ENCODE results near the gene ITGA11. TPM values are rescaled to one million over a fixed set of nuclear protein-coding genes. Genes with fewer than 3 reads are reported as not detected.

ITGA11 gene
- total and polyA plus RNA-seq, 2 donors (not counting 1 experiment from before 2014, with no cell fraction given), result not detected

DNA sequence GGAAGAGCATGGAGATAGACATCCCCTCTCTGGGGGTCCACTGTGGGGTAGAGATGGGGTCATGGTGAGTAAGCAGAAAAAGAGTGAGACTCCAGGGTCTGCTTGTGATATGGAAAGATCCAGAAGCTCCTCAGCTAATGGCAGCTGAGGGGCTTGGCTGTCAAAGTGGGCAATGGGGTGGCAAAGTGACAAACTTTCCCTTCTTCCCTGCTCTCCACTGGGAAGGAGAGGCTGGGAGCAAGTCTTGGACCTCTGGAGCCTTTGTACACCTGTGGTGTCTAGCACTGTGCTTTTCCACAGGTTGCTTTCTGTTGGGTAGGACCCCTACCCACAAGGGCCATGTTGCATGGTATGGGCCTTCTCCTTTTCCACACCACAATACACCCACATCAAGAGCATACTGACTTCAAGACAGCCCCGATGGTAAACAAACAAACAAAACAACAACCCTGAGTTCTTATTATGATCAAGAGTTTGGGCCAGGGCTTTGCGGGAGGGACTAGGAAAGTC lies 3.5 kb downstream of the ITGA11 start:
- Mint-ChIP-seq H3K9me3 (ENCODE audit: insufficient read depth) (no peaks in the 10 kb centered on the region), H3K4me3 (no peak overlapping the region), H3K27me3 (peaks cover 30% of the 10 kb centered on the region), H3K4me1 (peaks cover 10% of the 10 kb centered on the region), H3K27ac (no peak overlapping the region)
- Histone ChIP-seq H2AFZ (ENCODE audit: insufficient read depth, low read depth, low read length, poor library complexity, severe bottlenecking) (no peak overlapping the region), H3K27ac (ENCODE audit: low read length in 2 of 2) (no peak overlapping the region), H3K9ac (ENCODE audit: low read length) (no peak overlapping the region), H3K9me3 (ENCODE audit: control extremely low read depth in 1 of 3, control insufficient read depth in 2 of 3, insufficient read depth in 1 of 3, low read length in 2 of 3) (no peaks in the 10 kb centered on the region), H4K20me1 (ENCODE audit: control insufficient read depth, insufficient read depth, low read length, poor library complexity, severe bottlenecking) (no peaks in the 10 kb centered on the region), H3K36me3 (replicated peaks in 1 of 2; ENCODE audit: control extremely low read depth in 1 of 2, control insufficient read depth in 1 of 2, extremely low read depth in 1 of 2, insufficient read depth in 2 of 2, low read length in 1 of 2) (no peaks in the 10 kb centered on the region), H3K27me3 (replicated peaks in 1 of 4; ENCODE audit: control extremely low read depth in 1 of 4, control insufficient read depth in 3 of 4, insufficient read depth in 4 of 4, low read length in 3 of 4) (peaks cover 0 to 26% (median 12%) of the 10 kb centered on the region in 4 experiments), H3K4me3 (ENCODE audit: control extremely low read depth in 1 of 5, extremely low read depth in 1 of 5, insufficient read depth in 1 of 5, low read depth in 2 of 5, low read length in 4 of 5) (no peak overlapping the region), H3K4me1 (ENCODE audit: control insufficient read depth in 2 of 2, insufficient read depth in 2 of 2, low read length in 2 of 2) (peaks cover 6 to 9% of the 10 kb centered on the region in 2 donors), H3K79me2 (ENCODE audit: control insufficient read depth, insufficient read depth, low read length) (no peaks in the 10 kb centered on the region), H3K4me2 (replicated peaks; ENCODE audit: low read depth, low read length, poor library complexity, severe bottlenecking) (no peak overlapping the region)
- intact Hi-C loops (cut with micrococcal nuclease), result no loop called here
- 100% methylated on average over 1 of the region's 2 CpGs for WGBS (ENCODE audit: insufficient coverage)
- POLR2A ChIA-PET, result no interaction called here
- no peak for TF ChIP-seq EZH2 (IDR thresholded peaks at IDR 0.05; ENCODE audit: borderline replicate concordance, insufficient read depth, low read depth, low read length, poor library complexity, severe bottlenecking)
- no peak for DNase-seq
- CTCF ChIA-PET, result no interaction called here
- no peak for ATAC-seq (ENCODE audit: low read depth)

DNA sequence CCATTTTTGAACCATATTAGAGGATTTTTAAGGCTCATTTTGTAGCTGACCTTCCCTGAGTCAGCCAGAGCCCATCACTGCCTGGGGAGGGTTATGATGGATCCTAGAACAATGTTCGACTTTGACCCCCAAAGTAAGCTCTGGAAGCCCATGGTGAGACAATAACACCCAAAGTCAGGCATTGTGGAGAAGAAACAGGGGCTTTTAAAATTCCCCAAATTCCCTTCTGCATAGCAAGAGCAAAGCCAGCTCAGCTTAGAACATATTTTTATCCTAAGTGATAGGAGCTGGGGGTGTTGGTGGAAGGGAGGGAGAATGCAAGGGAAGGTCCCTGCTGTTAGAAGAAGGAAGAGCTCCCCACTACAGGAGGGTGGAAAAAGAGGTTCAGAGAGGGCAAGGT lies 4.0 kb downstream of the ITGA11 start:
- Histone ChIP-seq H3K27ac (ENCODE audit: low read length in 2 of 2) (no peak overlapping the region), H3K9ac (ENCODE audit: low read length) (no peak overlapping the region), H3K4me3 (ENCODE audit: control extremely low read depth in 1 of 5, extremely low read depth in 1 of 5, insufficient read depth in 1 of 5, low read depth in 2 of 5, low read length in 4 of 5) (no peak overlapping the region), H3K36me3 (replicated peaks in 1 of 2; ENCODE audit: control extremely low read depth in 1 of 2, control insufficient read depth in 1 of 2, extremely low read depth in 1 of 2, insufficient read depth in 2 of 2, low read length in 1 of 2) (no peaks in the 10 kb centered on the region), H2AFZ (ENCODE audit: insufficient read depth, low read depth, low read length, poor library complexity, severe bottlenecking) (no peak overlapping the region), H3K4me1 (ENCODE audit: control insufficient read depth in 2 of 2, insufficient read depth in 2 of 2, low read length in 2 of 2) (peaks cover 6 to 9% of the 10 kb centered on the region in 2 donors), H3K9me3 (ENCODE audit: control extremely low read depth in 1 of 3, control insufficient read depth in 2 of 3, insufficient read depth in 1 of 3, low read length in 2 of 3) (no peaks in the 10 kb centered on the region), H3K4me2 (replicated peaks; ENCODE audit: low read depth, low read length, poor library complexity, severe bottlenecking) (no peak overlapping the region), H4K20me1 (ENCODE audit: control insufficient read depth, insufficient read depth, low read length, poor library complexity, severe bottlenecking) (no peaks in the 10 kb centered on the region), H3K27me3 (replicated peaks in 1 of 4; ENCODE audit: control extremely low read depth in 1 of 4, control insufficient read depth in 3 of 4, insufficient read depth in 4 of 4, low read length in 3 of 4) (peaks cover 0 to 25% (median 11%) of the 10 kb centered on the region in 4 experiments), H3K79me2 (ENCODE audit: control insufficient read depth, insufficient read depth, low read length) (no peaks in the 10 kb centered on the region)
- ChIA-PET POLR2A (no interaction called here), CTCF (no interaction called here)
- ATAC-seq (ENCODE audit: low read depth) (no peak), DNase-seq (no peak)
- intact Hi-C loops (cut with micrococcal nuclease), result no loop called here
- H3K27me3 Mint-ChIP-seq, result peaks cover 30% of the 10 kb centered on the region
- H3K4me1 Mint-ChIP-seq, result peaks cover 9% of the 10 kb centered on the region
- TF ChIP-seq, protein P1, sequence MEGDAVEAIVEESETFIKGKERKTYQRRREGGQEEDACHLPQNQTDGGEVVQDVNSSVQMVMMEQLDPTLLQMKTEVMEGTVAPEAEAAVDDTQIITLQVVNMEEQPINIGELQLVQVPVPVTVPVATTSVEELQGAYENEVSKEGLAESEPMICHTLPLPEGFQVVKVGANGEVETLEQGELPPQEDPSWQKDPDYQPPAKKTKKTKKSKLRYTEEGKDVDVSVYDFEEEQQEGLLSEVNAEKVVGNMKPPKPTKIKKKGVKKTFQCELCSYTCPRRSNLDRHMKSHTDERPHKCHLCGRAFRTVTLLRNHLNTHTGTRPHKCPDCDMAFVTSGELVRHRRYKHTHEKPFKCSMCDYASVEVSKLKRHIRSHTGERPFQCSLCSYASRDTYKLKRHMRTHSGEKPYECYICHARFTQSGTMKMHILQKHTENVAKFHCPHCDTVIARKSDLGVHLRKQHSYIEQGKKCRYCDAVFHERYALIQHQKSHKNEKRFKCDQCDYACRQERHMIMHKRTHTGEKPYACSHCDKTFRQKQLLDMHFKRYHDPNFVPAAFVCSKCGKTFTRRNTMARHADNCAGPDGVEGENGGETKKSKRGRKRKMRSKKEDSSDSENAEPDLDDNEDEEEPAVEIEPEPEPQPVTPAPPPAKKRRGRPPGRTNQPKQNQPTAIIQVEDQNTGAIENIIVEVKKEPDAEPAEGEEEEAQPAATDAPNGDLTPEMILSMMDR (IDR thresholded peaks at IDR 0.05), result no peak
- no peak for TF ChIP-seq EZH2 (IDR thresholded peaks at IDR 0.05; ENCODE audit: borderline replicate concordance, insufficient read depth, low read depth, low read length, poor library complexity, severe bottlenecking)
- H3K9me3 Mint-ChIP-seq (ENCODE audit: insufficient read depth), result no peaks in the 10 kb centered on the region
- H3K27ac Mint-ChIP-seq, result no peak overlapping the region
- H3K4me3 Mint-ChIP-seq, result no peak overlapping the region
- 67% methylated on average over 1 of the region's 1 CpG for WGBS (ENCODE audit: insufficient coverage)
